DMS53 treated with DMSO at 0.1 percent for 48 hours (cell line): ENCODE data around the gene BFSP1.

Experiments used
- DNase-seq: peaks from one replicate; lab custom pipeline; 2025; ENCODE audit not compliant: unreplicated experiment; lab: John Stamatoyannopoulos, UW

The BFSP1 gene

DNA sequence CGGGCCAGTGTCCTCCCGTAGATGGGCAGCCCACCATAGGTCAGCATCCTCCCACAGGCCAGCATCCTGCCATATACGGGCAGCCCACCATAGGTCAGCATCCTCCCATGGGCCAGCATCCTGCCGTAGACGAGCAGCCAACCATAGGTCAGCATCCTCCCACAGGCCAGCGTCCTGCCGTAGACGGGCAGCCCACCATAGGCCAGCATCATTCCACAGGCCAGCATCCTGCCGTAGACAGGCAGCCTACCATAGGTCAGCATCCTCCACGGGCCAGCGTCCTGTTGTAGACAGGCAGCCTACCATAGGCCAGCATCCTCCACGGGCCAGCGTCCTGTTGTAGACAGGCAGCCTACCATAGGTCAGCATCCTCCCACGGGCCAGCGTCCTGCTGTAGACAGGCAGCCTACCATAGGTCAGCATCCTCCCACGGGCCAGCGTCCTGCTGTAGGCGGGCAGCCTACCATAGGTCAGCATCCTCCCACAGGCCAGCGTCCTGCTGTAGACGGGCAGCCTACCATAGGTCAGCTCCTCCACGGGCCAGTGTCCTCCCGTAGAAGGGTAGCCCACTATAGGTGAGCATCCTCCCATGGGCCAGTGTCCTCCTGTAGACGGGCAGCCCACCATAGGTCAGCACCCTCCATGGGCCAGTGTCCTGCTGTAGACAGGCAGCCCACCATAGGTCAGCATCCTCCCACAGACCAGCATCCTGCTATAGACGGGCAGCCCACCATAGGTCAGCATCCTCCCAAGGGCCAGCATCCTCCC lies 62.9 kb downstream of the BFSP1 start:
- DNase-seq, result no peak

DNA sequence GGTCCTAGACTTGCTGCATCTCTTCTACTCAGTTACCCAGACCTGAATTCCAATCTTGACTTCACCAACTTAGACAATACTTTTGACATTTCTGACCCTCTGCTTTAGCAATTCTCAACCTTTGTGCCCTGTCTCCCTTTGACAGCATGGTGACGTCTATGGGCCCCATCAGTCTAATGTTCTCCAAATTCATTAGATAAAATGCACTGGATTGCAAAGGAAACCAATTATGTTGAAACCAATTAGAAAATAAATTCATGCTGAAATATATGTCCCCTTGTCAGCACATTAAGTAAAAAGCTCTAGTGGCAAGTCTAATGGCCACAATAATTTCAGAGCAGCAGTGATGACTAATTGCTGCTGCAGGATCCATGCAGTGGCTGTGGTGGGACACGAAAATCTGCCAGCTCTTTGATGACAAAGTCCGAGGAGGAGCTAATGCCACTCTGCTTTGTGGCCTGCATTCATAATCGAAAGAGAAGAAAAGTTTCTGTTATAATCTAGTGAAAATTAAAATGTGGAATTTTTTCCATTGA lies 64.0 kb downstream of the BFSP1 start:
- no peak for DNase-seq

DNA sequence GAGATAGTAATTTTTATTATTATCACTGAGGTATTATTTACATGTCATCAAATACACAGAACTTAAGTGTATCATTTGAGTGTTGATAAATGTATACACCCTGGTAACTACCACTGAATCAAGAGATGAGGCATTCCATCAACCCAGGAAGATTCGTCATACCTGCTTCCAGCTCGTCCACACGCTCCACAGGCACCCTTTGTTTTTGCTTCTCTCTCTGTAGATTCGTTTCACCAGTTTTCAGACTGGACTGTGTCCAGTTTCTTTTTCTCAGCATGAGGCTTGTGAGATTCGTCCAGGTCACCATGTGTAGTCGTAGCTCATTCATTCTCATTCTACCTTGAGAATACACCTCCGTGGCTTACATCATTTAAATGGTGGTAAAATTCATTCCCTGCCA lies 64.5 kb downstream of the BFSP1 start:
- DNase-seq, result no peak

GRCh38 chr20:17465236-17465635 lies 65.9 kb downstream of the BFSP1 start:
- no peak for DNase-seq

DNA sequence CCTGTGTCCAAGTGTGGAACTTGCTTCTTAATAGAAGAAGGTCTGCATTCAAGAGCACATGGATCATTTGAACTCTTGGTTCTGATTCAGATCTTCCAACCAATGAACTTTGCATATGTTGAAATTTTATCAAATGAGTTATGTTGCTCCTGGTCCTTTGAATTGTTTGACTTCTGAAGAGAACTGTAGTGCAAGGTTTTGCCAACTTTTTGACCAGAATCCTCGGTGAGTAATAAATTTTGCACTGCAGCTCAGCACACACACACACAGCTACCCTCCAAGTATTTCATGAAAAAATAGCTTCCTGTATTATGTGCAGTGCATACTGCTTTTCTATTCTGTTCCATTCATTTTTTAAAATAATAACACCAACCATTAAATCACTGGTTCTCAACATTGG lies 67.5 kb downstream of the BFSP1 start:
- DNase-seq, result no peak

DNA sequence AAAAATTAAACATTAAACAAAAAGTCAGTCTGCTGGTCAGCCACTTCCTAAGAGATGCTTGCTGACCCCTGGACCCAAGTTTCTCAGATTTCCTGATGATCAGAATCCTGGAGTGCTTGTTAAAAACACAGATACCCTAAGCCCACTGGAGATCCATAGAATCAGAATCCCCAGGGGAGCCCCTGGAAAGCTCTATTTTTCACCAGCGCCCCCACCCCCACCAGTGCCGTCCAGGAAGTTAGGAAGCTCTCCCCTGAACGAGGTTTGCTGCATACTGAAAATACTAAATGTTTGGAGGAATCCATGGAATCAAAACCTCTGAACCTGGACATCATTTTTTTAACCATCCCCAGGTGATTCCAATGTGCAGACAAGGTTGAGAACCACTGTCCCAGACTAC lies 69.2 kb downstream of the BFSP1 start:
- no peak for DNase-seq

- no peak for DNase-seq
Measured at GRCh38 chr20:17460119-17460518, 71.1 kb downstream of the BFSP1 start.

- no peak for DNase-seq
Measured at GRCh38 chr20:17457588-17458190, 73.5 kb downstream of the BFSP1 start.

DNA sequence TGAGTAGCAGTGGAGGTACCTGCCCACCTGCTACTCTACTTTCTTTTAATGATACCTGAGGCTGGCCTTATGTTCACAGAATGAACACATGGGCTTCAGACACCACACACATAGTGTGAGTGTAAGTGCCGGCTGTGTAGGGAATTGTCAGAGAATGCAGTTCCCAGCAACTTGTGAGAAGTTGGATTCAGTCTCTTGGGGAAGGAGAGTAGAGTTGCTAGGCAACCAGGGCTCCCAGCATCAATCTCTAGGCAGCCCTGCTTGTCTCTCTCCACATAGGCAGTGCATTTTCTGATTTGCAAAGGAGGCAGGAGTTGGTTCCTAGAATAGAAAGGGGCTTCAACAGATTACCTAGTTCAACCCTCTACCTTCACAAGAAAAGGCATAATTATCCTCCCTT lies 74.1 kb downstream of the BFSP1 start:
- DNase-seq, result no peak

DNA sequence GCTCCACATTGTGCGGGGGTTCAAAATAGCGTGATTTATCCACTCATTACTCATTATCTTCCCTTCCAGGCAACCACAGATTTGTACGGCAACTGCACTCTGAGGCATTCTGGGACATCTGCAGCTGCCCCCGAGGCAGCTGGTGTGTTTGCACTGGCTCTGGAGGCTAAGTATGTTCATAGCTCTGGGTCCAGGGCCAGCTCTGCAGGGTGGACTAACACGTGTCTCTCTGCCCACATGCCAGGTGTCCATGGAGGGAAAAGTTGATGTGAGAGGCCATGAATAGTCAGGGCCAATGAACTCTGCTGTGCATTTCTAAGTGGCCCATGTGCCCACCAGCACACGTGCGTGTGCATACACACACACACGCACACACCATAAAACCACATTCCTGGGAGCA lies 74.9 kb downstream of the BFSP1 start:
- no peak for DNase-seq

GRCh38 chr20:17453592-17453991 lies 77.6 kb downstream of the BFSP1 start:
- no peak for DNase-seq

DNA sequence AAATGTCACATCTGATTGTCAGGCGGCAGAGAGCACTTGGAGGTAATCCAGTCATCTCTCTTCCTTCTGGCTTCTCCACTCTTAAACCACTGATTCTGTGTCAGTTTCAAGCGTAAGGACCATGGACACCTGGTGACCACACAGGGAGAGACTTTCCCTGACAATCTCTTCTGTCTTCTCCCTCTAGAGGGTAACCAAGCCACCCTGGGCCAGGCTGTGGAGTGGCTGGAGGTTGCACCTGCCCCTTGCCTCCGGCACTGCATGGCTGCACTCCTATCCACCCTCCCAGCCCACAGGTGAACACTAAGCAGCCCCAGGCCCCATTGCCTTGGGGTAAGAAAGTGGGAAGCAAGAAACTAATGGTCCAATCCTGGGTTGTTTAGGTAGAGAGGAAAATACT lies 78.7 kb downstream of the BFSP1 start:
- no peak for DNase-seq

DNA sequence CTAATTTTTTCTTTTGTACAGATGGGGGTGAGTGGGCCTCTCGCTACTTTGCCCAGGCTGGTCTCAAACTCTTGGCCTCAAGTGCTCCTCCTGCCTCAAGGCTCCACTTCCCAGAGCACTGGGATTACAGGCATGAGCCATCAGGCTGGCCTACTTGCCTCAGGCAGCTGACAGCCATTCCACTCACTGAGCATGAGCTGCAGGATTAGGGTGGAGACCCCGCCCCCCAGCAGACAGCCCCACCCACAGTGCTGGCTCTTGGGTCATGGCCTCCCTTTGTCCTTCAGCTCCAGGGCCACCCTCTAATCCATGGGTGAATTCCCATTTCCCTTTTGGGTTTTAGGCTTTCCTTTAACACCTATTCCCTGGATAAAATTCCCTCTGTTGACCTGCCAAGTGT lies 82.1 kb downstream of the BFSP1 start:
- no peak for DNase-seq

DNA sequence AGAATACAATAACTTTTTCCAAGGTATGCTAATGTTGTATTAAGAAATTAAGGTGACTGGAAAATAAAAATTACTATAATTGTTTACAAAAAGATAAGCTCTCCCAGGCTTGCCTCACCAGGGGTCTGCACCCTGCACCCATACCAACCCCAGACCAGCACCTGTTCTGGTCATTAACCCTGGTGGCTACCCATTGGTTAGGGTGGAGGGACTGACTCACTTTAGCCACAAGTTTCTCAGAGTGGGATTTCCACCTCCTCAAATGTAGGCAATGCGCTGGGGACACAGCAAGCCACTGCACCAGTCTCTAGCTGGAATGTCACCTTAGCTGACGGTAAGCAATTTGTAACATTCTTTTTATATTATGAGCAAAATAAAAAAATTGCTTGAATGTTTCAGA lies 83.1 kb downstream of the BFSP1 start:
- no peak for DNase-seq

- no peak for DNase-seq
Measured at GRCh38 chr20:17446171-17446570, 85.0 kb downstream of the BFSP1 start.

DNA sequence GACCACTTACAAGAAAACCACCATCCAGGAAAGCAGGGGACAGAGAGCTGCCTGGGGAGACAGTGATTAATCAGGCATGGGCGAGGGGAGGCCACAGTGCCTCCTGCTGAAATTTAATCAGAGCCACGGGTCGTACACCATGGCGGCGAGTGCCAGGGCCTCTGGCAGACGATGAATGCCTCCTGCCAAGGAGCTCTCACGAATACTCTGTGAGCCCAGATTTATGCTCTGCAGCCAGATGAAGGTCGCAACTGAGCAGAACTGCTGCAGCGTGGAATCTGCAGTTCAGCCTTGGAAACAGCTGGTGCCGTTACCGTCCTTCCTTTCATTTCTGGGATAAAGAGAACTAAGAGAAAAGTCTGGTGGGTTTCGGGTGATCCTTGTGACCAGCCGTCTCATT lies 85.6 kb downstream of the BFSP1 start:
- DNase-seq, result no peak

DNA sequence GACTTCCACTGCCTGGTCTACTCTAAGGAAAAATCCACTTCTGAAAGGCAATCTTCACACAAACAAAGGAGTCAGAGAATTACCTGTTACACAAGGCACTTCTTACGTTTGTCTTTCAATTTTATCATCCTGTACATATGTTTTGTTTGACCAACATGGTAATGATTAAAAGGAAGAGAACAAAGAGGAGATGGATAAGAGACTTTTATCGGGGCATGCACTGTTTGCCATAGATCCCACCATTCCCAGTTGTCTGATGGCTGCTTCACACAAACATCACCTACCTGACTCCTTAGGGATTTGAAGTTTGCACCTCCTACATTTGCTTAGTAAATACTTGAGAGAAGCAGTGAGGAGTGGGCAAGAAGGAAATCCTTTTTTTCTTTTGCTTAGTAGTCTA lies 87.1 kb downstream of the BFSP1 start:
- DNase-seq, result no peak
